Left ventricle myocardium inferior (tissue), 1 donor: ENCODE data around the gene AUH. TPM values are rescaled to one million over a fixed set of nuclear protein-coding genes. Genes with fewer than 3 reads are reported as not detected.

Source experiments
- DNase-seq: peaks from one replicate; pipeline ENCODE4 v3.0.0-alpha.2; 2020
- H3K27ac ChIP-seq: fragments of 200-600 bp; replicated peaks from 2 replicates; pipeline ENCODE4 v1.8.0; 2021
- H3K27me3 ChIP-seq: fragments of 200-600 bp; 2 replicates; pipeline ENCODE4 v1.8.0; 2021; ENCODE audit warnings: low read depth
- H3K36me3 ChIP-seq: fragments of 200-600 bp; 2 replicates; pipeline ENCODE4 v1.8.0; 2021
- H3K4me1 ChIP-seq: fragments of 200-600 bp; 2 replicates; pipeline ENCODE4 v1.8.0; 2021
- H3K4me3 ChIP-seq: fragments of 200-600 bp; 2 replicates; pipeline ENCODE4 v1.8.0; 2021; ENCODE audit warnings: mild to moderate bottlenecking, moderate library complexity
- H3K9me3 ChIP-seq: fragments of 200-600 bp; replicated peaks from 2 replicates; pipeline ENCODE4 v1.8.0; 2021
- intact Hi-C: fragments of 100-400 bp; cut with micrococcal nuclease; formaldehyde crosslinking; loops from one replicate; pipeline ENCODE4 v1.11.0; 2022
- total RNA-seq: library from RNA; stranded (reverse); fragmentation: NEBNext Ultra II Directional; extraction: Animal tissue kit (Norgen Biotek cat#: 25700); gene quantifications from one replicate; pipeline ENCODE4 v1.2.1, GENCODE V29; 2021
- TF ChIP-seq, protein P1 (sequence below): fragments of 200-600 bp; IDR thresholded peaks from 2 replicates; pipeline ENCODE4 v1.8.0; 2021; ENCODE audit warnings: antibody characterized with exemption, mild to moderate bottlenecking, borderline replicate concordance
- donor health status: DM: no; HTN: yes; CAD: no; lungs with severe emphysema.

AUH gene
- total RNA-seq, 1 donor from 2014 or later: 44.1 TPM

DNA sequence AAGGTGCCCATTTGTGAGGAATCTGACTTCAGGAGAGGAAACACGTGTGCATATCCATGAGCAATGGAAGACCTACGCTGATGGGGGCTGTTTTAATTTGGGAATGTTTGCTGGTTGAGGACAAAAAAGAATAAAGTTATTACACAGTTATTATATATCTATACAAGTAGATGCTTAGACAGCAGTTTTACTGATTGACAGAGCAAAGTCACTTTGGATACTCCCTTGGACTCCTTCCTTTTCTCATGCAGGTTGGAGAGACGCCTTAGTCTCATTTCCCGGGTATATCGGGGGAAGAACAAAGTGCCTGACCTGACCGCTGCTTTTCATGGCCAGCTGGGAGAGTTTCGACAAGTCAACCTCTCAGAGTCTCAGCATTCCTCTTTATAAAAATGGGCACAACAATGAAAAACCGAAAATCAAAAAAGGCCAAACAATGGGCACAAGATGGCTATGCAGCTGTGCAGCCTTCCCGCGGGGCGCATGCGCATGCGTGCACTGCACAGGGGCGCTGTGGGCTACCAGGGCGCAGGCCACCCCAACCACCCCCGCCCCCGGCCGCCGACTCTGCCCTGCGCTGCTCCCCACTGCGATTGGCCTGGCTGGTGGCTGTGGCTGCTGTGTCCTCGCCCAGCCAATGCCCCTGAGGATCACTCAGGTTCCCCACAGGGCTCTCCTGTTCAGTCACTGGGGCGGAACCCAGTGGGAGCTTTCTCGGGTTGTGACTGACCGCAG is 43.8 kb upstream of the AUH start:
- no peak for DNase-seq
- TF ChIP-seq, protein P1, sequence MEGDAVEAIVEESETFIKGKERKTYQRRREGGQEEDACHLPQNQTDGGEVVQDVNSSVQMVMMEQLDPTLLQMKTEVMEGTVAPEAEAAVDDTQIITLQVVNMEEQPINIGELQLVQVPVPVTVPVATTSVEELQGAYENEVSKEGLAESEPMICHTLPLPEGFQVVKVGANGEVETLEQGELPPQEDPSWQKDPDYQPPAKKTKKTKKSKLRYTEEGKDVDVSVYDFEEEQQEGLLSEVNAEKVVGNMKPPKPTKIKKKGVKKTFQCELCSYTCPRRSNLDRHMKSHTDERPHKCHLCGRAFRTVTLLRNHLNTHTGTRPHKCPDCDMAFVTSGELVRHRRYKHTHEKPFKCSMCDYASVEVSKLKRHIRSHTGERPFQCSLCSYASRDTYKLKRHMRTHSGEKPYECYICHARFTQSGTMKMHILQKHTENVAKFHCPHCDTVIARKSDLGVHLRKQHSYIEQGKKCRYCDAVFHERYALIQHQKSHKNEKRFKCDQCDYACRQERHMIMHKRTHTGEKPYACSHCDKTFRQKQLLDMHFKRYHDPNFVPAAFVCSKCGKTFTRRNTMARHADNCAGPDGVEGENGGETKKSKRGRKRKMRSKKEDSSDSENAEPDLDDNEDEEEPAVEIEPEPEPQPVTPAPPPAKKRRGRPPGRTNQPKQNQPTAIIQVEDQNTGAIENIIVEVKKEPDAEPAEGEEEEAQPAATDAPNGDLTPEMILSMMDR: no peak
- H3K27me3 ChIP-seq: no peaks in the 10 kb centered on the region
- H3K27ac ChIP-seq: no peak overlapping the region
- H3K9me3 ChIP-seq: no peaks in the 10 kb centered on the region
- intact Hi-C loops: no loop called here
- no peak overlapping the region for H3K4me3 ChIP-seq
- peaks cover 12% of the 10 kb centered on the region for H3K4me1 ChIP-seq
- H3K36me3 ChIP-seq: peaks cover 17% of the 10 kb centered on the region

DNA sequence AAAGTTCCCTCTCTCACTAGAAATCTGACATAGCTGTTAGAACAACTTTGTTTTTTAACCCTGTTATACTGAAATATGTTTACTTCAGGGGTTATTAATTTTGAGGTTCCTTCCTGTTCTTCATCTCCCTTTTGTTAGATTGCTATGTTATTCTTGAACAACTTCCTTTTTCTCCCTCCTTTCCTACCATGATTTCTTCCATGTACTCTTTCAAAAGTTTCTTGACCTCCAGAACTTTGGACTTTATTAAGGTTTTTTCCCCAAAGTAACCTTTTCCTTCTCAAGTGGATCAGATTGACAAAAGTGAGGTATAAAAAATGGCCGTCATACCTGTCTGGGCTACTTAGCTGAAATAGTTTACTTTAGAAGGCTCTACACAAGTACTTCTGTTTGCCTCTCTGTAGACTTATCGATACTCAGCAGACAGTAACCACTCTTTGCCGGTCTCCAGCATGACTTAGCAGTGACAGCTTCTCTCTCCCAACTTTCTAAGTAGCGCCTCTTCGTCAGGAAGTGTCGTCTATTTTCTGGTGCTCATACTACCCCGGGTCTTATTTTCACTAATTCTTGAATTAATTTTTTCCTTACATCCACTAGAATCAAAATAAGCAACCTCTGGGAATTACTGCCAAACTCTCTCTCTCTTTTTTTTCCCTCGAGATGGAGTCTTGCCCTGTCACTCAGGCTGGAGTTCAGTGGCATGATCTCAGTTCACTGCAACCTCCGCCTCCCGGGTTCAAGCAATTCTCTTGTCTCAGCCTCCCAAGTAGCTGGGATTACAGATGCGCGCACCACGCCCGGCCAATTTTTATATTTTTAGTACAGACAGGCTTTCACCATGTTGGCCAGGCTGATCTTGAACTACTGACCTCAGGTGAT is 42.2 kb upstream of the AUH start:
- Histone ChIP-seq H3K9me3 (no peaks in the 10 kb centered on the region), H3K27me3 (no peaks in the 10 kb centered on the region), H3K36me3 (peaks cover 1% of the 10 kb centered on the region), H3K4me1 (peaks cover 12% of the 10 kb centered on the region), H3K4me3 (no peak overlapping the region), H3K27ac (no peak overlapping the region)
- TF ChIP-seq, protein P1: no peak
- no peak for DNase-seq
- intact Hi-C loops: no loop called here

DNA sequence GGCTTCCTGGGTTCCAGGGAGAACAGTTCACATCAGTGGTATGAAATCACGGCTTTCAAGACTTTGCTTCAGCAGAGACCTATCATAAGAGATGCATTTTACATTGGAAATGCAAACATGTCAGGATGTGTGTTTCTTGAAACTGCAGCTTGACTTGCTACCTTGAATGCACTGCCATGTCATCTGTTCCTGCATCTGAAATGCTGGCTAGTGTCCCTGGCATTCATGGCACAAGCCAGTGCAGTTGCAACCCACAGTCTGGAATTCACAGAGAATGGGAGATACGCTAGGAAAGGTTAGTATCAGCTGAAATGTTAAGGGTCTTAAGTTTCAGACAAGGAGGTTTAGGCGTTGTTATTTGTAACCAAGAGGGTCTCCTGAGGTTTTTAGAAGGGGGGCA is 37.2 kb upstream of the AUH start:
- intact Hi-C loops: no loop called here
- TF ChIP-seq, protein P1: no peak
- Histone ChIP-seq H3K4me1 (no peaks in the 10 kb centered on the region), H3K27me3 (no peaks in the 10 kb centered on the region), H3K9me3 (no peaks in the 10 kb centered on the region), H3K36me3 (no peaks in the 10 kb centered on the region), H3K27ac (no peak overlapping the region), H3K4me3 (no peak overlapping the region)
- DNase-seq: no peak

DNA sequence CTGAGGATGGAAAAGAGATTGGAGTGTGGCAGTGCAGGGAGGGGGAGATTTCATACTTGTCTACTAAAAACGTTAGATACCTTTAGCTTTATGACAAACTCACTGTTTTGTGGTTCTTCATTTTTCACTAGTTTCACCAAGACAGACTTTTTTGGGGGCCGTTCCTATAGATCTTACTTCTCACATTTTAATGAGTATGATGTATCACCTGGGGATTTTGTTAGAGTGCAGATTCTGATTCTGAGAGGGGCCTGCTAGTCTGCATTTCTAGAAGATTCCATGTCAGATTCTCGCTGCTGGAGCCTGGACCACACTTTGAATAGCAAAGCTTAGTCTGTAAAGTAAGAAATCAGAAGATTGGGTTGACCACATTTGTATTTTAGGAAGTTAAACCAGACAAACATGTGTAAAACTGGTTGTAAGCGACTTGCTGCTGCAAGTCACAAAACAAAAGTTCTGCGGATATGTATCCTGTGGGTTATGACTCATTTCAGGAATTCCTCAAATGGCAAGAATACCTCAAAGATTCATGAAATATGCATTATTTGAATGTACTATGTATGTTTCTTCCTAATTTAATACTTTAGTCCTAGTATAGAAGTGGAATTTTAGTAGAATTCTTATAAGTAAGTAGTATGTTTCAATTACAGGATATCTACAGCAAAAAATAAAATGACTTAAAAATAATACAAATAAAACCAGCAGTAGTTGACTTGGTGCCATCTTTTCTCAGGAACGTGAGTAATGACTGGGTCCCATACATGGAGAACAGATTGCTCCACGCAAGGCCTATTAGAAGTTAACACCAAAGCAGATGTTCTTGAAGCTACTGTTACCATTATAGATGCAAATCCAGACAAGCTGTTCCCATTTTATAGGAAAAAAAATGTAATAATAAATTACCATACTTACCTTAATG is 34.1 kb upstream of the AUH start:
- H3K4me3 ChIP-seq: no peak overlapping the region
- TF ChIP-seq, protein P1: no peak
- no peaks in the 10 kb centered on the region for H3K4me1 ChIP-seq
- H3K27me3 ChIP-seq: no peaks in the 10 kb centered on the region
- no peaks in the 10 kb centered on the region for H3K36me3 ChIP-seq
- no peak for DNase-seq
- H3K9me3 ChIP-seq: no peaks in the 10 kb centered on the region
- intact Hi-C loops: no loop called here
- H3K27ac ChIP-seq: no peak overlapping the region

DNA sequence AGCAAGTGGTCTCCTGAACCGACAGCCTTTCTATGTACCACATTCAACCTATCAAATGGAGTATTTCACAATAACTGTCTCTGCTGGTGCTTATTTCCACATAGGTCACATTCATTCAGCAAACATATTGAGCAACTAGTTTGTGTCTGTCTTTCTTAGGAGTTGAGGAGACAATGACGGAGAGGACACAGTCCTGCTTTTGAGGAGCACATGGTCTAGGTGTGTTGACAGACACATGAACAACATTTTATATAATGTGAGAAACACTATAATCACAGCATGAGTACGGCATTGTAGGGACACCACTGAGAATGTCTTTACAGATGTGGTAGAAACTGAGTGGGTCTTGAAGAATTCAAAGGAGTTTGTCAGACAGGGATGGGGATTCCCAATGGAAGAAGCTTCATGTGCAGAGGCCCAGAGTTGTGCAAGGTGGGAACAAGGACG is 33.4 kb upstream of the AUH start:
- Histone ChIP-seq H3K27ac (no peak overlapping the region), H3K4me1 (no peaks in the 10 kb centered on the region), H3K4me3 (no peak overlapping the region), H3K27me3 (no peaks in the 10 kb centered on the region), H3K36me3 (no peaks in the 10 kb centered on the region), H3K9me3 (no peaks in the 10 kb centered on the region)
- TF ChIP-seq, protein P1: no peak
- no peak for DNase-seq
- intact Hi-C loops: no loop called here
